GM23338 (cell line): ENCODE results near the gene TLE1. TPM values are rescaled to one million over a fixed set of nuclear protein-coding genes. Genes with fewer than 3 reads are reported as not detected.

Experiments used
- ATAC-seq: fragments of 200-7000 bp; cut with Tn5 transposase; 3 replicates; pipeline ENCODE4 v1.9.1; 2020
- DNase-seq: peaks from one replicate; pipeline ENCODE4 v3.0.0-alpha.2; 2015; ENCODE audit warnings: low spot score
- H2AFZ ChIP-seq: fragments of 200-600 bp; sonication (generic); 2 replicates; pipeline ENCODE4 v1.8.0; 2016; ENCODE audit warnings: antibody characterized with exemption, mild to moderate bottlenecking, moderate library complexity
- H3F3A ChIP-seq: fragments of 200-600 bp; sonication (generic); replicated peaks from 2 replicates; pipeline ENCODE4 v1.8.0; 2017; ENCODE audit warnings: antibody characterized with exemption, mixed run types, low read depth
- H3K27ac ChIP-seq: fragments of 200-600 bp; sonication (generic); 2 replicates; pipeline ENCODE4 v1.6.1; 2016; ENCODE audit warnings: low read depth
- H3K27me3 ChIP-seq: fragments of 200-600 bp; sonication (generic); 2 replicates; pipeline ENCODE4 v1.8.0; 2016; ENCODE audit warnings: mild to moderate bottlenecking, mixed run types, moderate library complexity; ENCODE audit not compliant: insufficient read depth
- H3K36me3 ChIP-seq: fragments of 200-600 bp; sonication (generic); 2 replicates; pipeline ENCODE4 v1.8.0; 2016; ENCODE audit warnings: mild to moderate bottlenecking; ENCODE audit not compliant: insufficient read depth
- H3K4me1 ChIP-seq: fragments of 200-600 bp; sonication (generic); 2 replicates; pipeline ENCODE4 v1.8.0; 2016; ENCODE audit warnings: mild to moderate bottlenecking, moderate library complexity; ENCODE audit not compliant: insufficient read depth
- H3K4me2 ChIP-seq: fragments of 200-600 bp; sonication (generic); 2 replicates; pipeline ENCODE4 v1.7.1; 2017; ENCODE audit warnings: mixed run types
- H3K4me3 ChIP-seq: fragments of 200-600 bp; sonication (generic); 2 replicates; pipeline ENCODE4 v1.6.1; 2016; ENCODE audit warnings: mixed run types
- H3K79me2 ChIP-seq: fragments of 200-600 bp; sonication (generic); replicated peaks from 2 replicates; pipeline ENCODE4 v1.8.0; 2017; ENCODE audit warnings: mild to moderate bottlenecking; ENCODE audit not compliant: insufficient read depth
- H3K9me2 ChIP-seq: fragments of 200-600 bp; sonication (generic); 2 replicates; pipeline ENCODE4 v1.8.0; 2017; ENCODE audit not compliant: insufficient read depth
- H4K20me1 ChIP-seq: fragments of 200-600 bp; sonication (generic); replicated peaks from 2 replicates; pipeline ENCODE4 v1.8.0; 2017; ENCODE audit warnings: mild to moderate bottlenecking; ENCODE audit not compliant: insufficient read depth
- H3K27ac Mint-ChIP-seq: 2 replicates; pipeline ENCODE4 v1.8.0; 2020; ENCODE audit warnings: inconsistent platforms, mild to moderate bottlenecking, moderate library complexity, mixed read lengths
- H3K27me3 Mint-ChIP-seq: 3 replicates; pipeline ENCODE4 v1.8.0; 2022; ENCODE audit warnings: low read depth, mild to moderate bottlenecking, moderate library complexity, mixed read lengths, inconsistent platforms; ENCODE audit not compliant: insufficient read depth, poor library complexity
- H3K36me3 Mint-ChIP-seq: 3 replicates; pipeline ENCODE4 v1.8.0; 2021; ENCODE audit warnings: low read depth, mild to moderate bottlenecking, inconsistent platforms, moderate library complexity, mixed read lengths
- H3K4me1 Mint-ChIP-seq: 3 replicates; pipeline ENCODE4 v1.8.0; 2020; ENCODE audit warnings: mild to moderate bottlenecking, inconsistent platforms, mixed read lengths
- H3K4me3 Mint-ChIP-seq: 3 replicates; pipeline ENCODE4 v1.8.0; 2021; ENCODE audit warnings: moderate library complexity, mild to moderate bottlenecking, inconsistent platforms, mixed read lengths
- H3K9me3 Mint-ChIP-seq: 3 replicates; pipeline ENCODE4 v1.8.0; 2020; ENCODE audit warnings: moderate library complexity, mild to moderate bottlenecking, inconsistent platforms, mixed read lengths
- CREB1 ChIP-seq: fragments of 250-450 bp; sonication (Bioruptor Pico); IDR thresholded peaks from 2 replicates; pipeline ENCODE4 v1.5.0; 2020; ENCODE audit warnings: low read depth, mild to moderate bottlenecking, moderate library complexity
- CTCF ChIP-seq, 2 experiments: fragments of 200-600 bp in 1 of 2; sonication (generic) in 1 of 2; conservative IDR thresholded peaks; 2 replicates each; pipeline versions ENCODE4 v1.5.1 to v1.6.1; 2016 to 2017; ENCODE audit warnings: antibody characterized with exemption in 2 of 2, low read depth in 2 of 2, mild to moderate bottlenecking in 2 of 2, moderate library complexity in 1 of 2
- ETS1 ChIP-seq: IDR thresholded peaks from 2 replicates; pipeline ENCODE4 v1.6.1; 2016; ENCODE audit warnings: antibody characterized with exemption
- EZH2 ChIP-seq: fragments of 200-600 bp; sonication (generic); IDR thresholded peaks from one replicate; pipeline ENCODE4 v1.8.0; 2017; ENCODE audit warnings: antibody characterized with exemption, mild to moderate bottlenecking, low read depth; ENCODE audit not compliant: unreplicated experiment
- EZH2phosphoT487 ChIP-seq: fragments of 200-600 bp; sonication (generic); IDR thresholded peaks from one replicate; pipeline ENCODE4 v1.8.1; 2018; ENCODE audit warnings: antibody characterized with exemption; ENCODE audit not compliant: unreplicated experiment
- JUNB ChIP-seq: IDR thresholded peaks from one replicate; pipeline ENCODE4 v1.6.1; 2016; ENCODE audit warnings: antibody characterized with exemption; ENCODE audit not compliant: unreplicated experiment
- NANOG ChIP-seq: IDR thresholded peaks from 2 replicates; pipeline ENCODE4 v1.6.1; 2016; ENCODE audit warnings: antibody characterized with exemption, borderline replicate concordance
- POLR2AphosphoS5 ChIP-seq: IDR thresholded peaks from 2 replicates; pipeline ENCODE4 v1.6.1; 2016; ENCODE audit warnings: antibody characterized with exemption, low read depth
- REST ChIP-seq: IDR thresholded peaks from one replicate; pipeline ENCODE4 v1.6.1; 2018; ENCODE audit warnings: antibody characterized with exemption; ENCODE audit not compliant: unreplicated experiment
- STAT1 ChIP-seq: IDR thresholded peaks from one replicate; pipeline ENCODE4 v1.6.1; 2016; ENCODE audit warnings: antibody characterized with exemption; ENCODE audit not compliant: unreplicated experiment
- ZNF114 ChIP-seq: fragments of 250-450 bp; sonication (Bioruptor Pico); IDR thresholded peaks from 2 replicates; pipeline ENCODE4 v1.5.0; 2020; ENCODE audit warnings: mild to moderate bottlenecking, moderate library complexity
- ZNF331 ChIP-seq: fragments of 250-450 bp; sonication (Bioruptor Pico); IDR thresholded peaks from 2 replicates; pipeline ENCODE4 v1.5.0; 2020; ENCODE audit warnings: low read depth, mild to moderate bottlenecking, moderate library complexity
- ZNF462 ChIP-seq: fragments of 250-450 bp; sonication (Bioruptor Pico); IDR thresholded peaks from 2 replicates; pipeline ENCODE4 v1.5.0; 2020; ENCODE audit warnings: mild to moderate bottlenecking, moderate library complexity
- polyA plus RNA-seq: library from polyadenylated mRNA; unstranded; fragments of >200 nt; fragmentation: Nextera tagmentation; extraction: Ambion mirVana; gene quantifications from 2 replicates; pipeline ENCODE4 v1.2.1, GENCODE V29; 2016
- total RNA-seq: library from RNA; depleted of rRNA; stranded (reverse); fragments of >200 nt; shearing (Covaris generic); gene quantifications from 2 replicates; pipeline ENCODE4 v1.2.3, GENCODE V29; 2014

TLE1 gene
- total and polyA plus RNA-seq, 2 experiments from 2014 or later = 58.1 to 132 TPM

- Histone ChIP-seq H3K4me2 (no peak overlapping the region), H3K27ac (peak overlapping the region; percentile 65), H3F3A (0 out of 2 replicates have a peak, but pooled peaks cover 14% of the 10 kb centered on the region), H4K20me1 (peaks cover 83% of the 10 kb centered on the region), H2AFZ (no peak overlapping the region), H3K4me3 (no peak overlapping the region), H3K9me2 (no peaks in the 10 kb centered on the region), H3K27me3 (no peaks in the 10 kb centered on the region), H3K4me1 (peaks cover 86% of the 10 kb centered on the region), H3K79me2 (peaks cover 100% of the 10 kb centered on the region), H3K36me3 (peaks cover 14% of the 10 kb centered on the region; the same call in 1 of the 2 replicates)
- no peak for ATAC-seq
- H3K4me1 Mint-ChIP-seq = peaks cover 85% of the 10 kb centered on the region
- TF ChIP-seq NANOG (no peak), REST (no peak), ZNF331 (CRISPR knock-in tag) (no peak), CTCF (conservative IDR thresholded peaks at IDR 0.05; ENCODE audit: low read depth in 2 of 2) (no peak), ZNF462 (CRISPR knock-in tag) (no peak), ZNF114 (CRISPR knock-in tag) (no peak), EZH2phosphoT487 (no peak), EZH2 (no peak), ETS1 (no peak), POLR2AphosphoS5 (no peak), JUNB (no peak), STAT1 (no peak), CREB1 (no peak)
- no peak for DNase-seq
- H3K27me3 Mint-ChIP-seq = peaks cover 5% of the 10 kb centered on the region
- no peak overlapping the region for H3K4me3 Mint-ChIP-seq
- H3K27ac Mint-ChIP-seq = peak overlapping the region; percentile 11; the same call in 1 of the 2 replicates
- no peaks in the 10 kb centered on the region for H3K9me3 Mint-ChIP-seq
- H3K36me3 Mint-ChIP-seq = peaks cover 52% of the 10 kb centered on the region
Measured at GRCh38 chr9:81653240-81653639, 36.1 kb downstream of the TLE1 start.
